Measurements from ENCODE around the gene SNRPD3.

The SNRPD3 gene

DNA sequence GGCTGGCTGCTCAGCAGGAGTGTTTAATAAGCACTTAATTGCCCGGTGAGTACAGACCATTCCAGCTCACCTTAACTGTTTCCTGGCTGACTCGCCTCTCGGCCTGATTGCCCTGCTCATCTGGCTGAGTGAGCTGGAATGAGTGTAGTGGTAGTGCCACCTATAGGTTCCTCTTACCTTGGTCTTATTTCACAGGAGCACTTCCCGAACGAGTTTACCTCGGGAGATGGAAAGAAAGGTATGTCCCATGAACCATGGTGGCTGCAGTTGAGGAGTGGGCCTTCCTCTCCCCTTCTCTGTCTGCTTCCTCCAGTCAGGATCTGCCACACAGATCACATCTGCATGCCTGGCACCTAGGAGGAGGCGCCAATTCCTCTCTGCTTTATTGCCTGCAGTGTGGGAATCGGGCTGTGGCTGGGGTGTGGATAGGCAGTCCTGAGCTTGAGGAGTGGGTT, 34.0 kb upstream of the SNRPD3 start:
- H3K27ac ChIP-seq = peak overlapping the region; percentile 56
- TF ChIP-seq, protein P1, sequence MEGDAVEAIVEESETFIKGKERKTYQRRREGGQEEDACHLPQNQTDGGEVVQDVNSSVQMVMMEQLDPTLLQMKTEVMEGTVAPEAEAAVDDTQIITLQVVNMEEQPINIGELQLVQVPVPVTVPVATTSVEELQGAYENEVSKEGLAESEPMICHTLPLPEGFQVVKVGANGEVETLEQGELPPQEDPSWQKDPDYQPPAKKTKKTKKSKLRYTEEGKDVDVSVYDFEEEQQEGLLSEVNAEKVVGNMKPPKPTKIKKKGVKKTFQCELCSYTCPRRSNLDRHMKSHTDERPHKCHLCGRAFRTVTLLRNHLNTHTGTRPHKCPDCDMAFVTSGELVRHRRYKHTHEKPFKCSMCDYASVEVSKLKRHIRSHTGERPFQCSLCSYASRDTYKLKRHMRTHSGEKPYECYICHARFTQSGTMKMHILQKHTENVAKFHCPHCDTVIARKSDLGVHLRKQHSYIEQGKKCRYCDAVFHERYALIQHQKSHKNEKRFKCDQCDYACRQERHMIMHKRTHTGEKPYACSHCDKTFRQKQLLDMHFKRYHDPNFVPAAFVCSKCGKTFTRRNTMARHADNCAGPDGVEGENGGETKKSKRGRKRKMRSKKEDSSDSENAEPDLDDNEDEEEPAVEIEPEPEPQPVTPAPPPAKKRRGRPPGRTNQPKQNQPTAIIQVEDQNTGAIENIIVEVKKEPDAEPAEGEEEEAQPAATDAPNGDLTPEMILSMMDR (conservative IDR thresholded peaks at IDR 0.05) = peak; percentile 89
- TF ChIP-seq ZFX (IDR thresholded peaks at IDR 0.05) = no peak

DNA sequence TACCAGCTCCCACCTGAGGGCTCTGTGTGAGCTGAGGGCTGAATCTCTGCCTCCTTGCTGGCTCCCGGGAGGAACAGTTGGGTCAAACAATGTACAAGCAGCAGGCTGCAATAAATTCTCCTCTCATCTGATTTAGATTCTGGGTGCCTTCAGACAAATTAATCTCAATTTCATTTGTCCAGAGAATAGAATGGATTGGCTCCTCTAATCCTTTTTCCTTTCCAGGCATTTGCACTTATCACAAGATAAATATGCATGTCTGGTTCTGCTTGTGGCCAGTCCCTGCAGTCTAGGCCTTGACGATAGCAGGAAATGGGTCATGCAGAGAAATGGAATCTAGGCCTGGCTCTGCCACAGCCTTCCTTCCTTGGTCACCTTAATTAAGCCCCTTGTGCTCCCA, 31.9 kb upstream of the SNRPD3 start:
- H3K27ac ChIP-seq = no peak overlapping the region

DNA sequence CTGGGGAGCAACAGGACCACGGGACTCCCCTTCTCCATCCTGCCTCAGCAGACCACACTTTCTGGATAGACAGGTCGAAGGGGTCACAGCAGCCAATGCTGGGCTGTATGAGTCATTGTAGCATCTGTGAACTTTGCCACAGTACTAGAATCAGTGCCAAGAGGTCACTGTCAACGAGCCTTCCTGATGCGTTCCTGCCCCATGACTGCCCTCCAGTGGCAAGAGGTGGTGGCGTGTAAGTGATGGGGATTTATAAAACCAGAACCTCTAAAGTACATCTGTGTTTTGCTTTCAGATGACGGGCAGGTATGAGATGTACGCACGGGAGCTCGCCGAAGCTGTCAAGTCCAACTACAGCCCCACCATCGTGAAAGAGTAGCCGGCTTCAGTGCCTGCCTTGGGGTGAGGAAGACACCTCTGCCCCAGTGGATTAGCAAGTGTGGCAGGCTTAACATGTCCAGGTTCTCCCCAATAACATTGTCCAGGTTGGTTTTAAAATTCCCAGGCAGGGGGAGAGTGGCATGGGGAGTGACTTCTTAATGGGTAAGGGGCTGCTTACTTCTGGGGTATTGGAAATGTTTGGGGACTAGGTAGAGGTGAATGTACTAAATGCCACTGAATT, 30.3 kb upstream of the SNRPD3 start:
- TF ChIP-seq ZFX (IDR thresholded peaks at IDR 0.05) = no peak
- TF ChIP-seq, protein P1 (conservative IDR thresholded peaks at IDR 0.05) = peak; percentile 94
- H3K27ac ChIP-seq = peak overlapping the region; percentile 40

More for the DNA sequence above, 31.9 kb upstream of the SNRPD3 start:
- TF ChIP-seq, protein P1 (conservative IDR thresholded peaks at IDR 0.05) = no peak
- no peak for TF ChIP-seq ZFX (IDR thresholded peaks at IDR 0.05)

DNA sequence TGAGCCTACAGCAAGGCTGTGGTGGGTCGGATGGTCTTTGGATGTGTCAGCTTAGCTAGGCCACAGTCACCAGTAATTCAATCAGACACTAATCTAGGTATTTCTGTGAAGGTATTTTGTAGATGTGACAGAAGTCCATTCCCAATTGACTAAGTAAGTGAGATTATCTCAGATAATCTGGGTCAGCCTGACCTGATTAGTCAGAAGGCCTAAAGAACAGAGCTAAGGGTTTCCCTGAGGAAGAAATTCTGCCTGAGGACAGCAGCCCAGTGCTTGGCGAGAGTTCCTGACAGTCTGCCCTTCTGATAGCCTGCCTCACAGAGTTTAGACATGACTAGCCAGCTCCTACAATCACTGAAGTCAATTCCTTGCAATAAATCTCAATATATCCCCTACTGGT, 29.6 kb upstream of the SNRPD3 start:
- TF ChIP-seq, protein P1 (conservative IDR thresholded peaks at IDR 0.05) = no peak
- TF ChIP-seq ZFX (IDR thresholded peaks at IDR 0.05) = no peak
- peak overlapping the region; percentile 40 for H3K27ac ChIP-seq

GRCh38 chr22:24529898-24530297, 25.9 kb upstream of the SNRPD3 start:
- TF ChIP-seq, protein P1 (conservative IDR thresholded peaks at IDR 0.05) = no peak
- TF ChIP-seq ZFX (IDR thresholded peaks at IDR 0.05) = no peak
- peak overlapping the region; percentile 79 for H3K27ac ChIP-seq

DNA sequence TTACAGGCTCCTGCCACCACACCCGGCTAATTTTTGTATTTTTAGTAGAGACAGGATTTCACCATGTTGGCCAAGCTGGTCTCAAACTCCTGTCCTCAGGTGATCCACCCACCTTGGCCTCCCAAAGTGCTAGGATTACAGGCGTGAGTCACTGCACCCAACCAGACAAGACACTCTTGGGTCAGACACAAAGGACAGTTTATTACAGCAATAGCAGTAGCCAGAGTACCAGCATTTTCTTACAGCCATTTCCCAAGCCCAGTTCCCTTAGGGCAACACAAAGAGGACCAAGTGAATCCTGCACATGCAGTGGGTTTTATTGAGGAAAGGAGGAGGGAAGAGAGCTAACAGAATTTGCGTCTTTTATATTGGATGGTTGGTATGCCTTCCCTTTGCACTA, 24.8 kb upstream of the SNRPD3 start:
- peak overlapping the region; percentile 79 for H3K27ac ChIP-seq

GRCh38 chr22:24532075-24532474, 23.7 kb upstream of the SNRPD3 start:
- H3K27ac ChIP-seq = peak overlapping the region; percentile 79
- no peak for TF ChIP-seq ZFX (IDR thresholded peaks at IDR 0.05)
- TF ChIP-seq, protein P1 (conservative IDR thresholded peaks at IDR 0.05) = no peak

DNA sequence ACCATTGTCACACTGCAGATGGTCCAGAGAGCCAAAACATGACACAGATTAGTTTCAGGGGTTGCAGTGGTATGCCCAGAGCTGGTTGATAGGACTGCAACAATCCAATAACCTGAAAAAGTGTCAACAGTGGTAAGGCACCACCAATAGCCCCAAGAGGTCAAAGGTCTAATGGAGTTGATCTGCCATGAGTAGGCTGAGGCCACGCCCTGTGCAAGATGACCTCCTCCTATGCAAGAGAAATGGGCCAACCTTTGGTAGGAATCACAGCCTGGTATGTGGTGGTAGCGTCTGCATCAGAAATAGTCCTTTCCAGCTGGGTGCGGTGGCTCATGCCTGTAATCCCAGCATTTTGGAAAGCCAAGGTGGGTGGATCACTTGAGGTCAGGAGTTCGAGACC, 20.5 kb upstream of the SNRPD3 start:
- TF ChIP-seq, protein P1 (conservative IDR thresholded peaks at IDR 0.05) = no peak
- TF ChIP-seq ZFX (IDR thresholded peaks at IDR 0.05) = no peak

More for the DNA sequence above, 20.5 kb upstream of the SNRPD3 start:
- H3K27ac ChIP-seq = no peak overlapping the region
